Activated CD8-positive, alpha-beta memory T cell treated with anti-CD3 and anti-CD28 coated beads, Interleukin-2, amount 10 ng/mL, durations not matched to agents 7 days and 5 days (primary cell): ENCODE measurements around the gene COASY. TPM values are rescaled to one million over a fixed set of nuclear protein-coding genes. Genes with fewer than 3 reads are reported as not detected.

Source experiments
- ATAC-seq: fragments of 150-1000 bp; cut with Tn5 transposase; one replicate; pipeline ENCODE4 v1.10.0; 2021; ENCODE audit warnings: moderate library complexity
- CTCF ChIA-PET: fragments of 350-600 bp; sonication (Branson Sonifier 250); formaldehyde crosslinking; loops from one replicate; lab custom pipeline; 2021; ENCODE audit warnings: antibody characterized with exemption; lab: Charles Lee
- DNase-seq: peaks from one replicate; pipeline ENCODE4 v3.0.0-alpha.2; 2020
- H3K27ac Mint-ChIP-seq: one replicate; pipeline ENCODE4 v1.8.0; 2021; ENCODE audit warnings: mild to moderate bottlenecking, mixed read lengths
- H3K27me3 Mint-ChIP-seq: one replicate; pipeline ENCODE4 v1.8.0; 2021; ENCODE audit warnings: mixed read lengths
- H3K36me3 Mint-ChIP-seq: one replicate; pipeline ENCODE4 v1.8.0; 2021; ENCODE audit warnings: mild to moderate bottlenecking, mixed read lengths
- H3K4me1 Mint-ChIP-seq: one replicate; pipeline ENCODE4 v1.8.0; 2021; ENCODE audit warnings: mixed read lengths
- H3K4me3 Mint-ChIP-seq: one replicate; pipeline ENCODE4 v1.8.0; 2021; ENCODE audit warnings: mild to moderate bottlenecking, moderate library complexity, mixed read lengths
- H3K9me3 Mint-ChIP-seq: one replicate; pipeline ENCODE4 v1.8.0; 2022; ENCODE audit warnings: low read depth, mixed read lengths
- total RNA-seq, 2 experiments: library from RNA; stranded (reverse); gene quantifications; one replicate each; pipeline ENCODE4 v1.2.3, GENCODE V29; 2021

Gene COASY
- 100 to 1,000 TPM in 1 of 2 experiments, 10 to 100 TPM in 1; 95.9 to 108 TPM for total RNA-seq

- CTCF ChIA-PET, result interaction anchor here (1.3 to 6.7 kb wide), 2 partner anchors 15 to 32 kb away, joined by 4 to 62 read pairs; partner anchors contain the start of gene PSMC3IP
- peak; percentile 80 for ATAC-seq
Observed at GRCh38 chr17:42561897-42562387, at the start of gene COASY. TSS of gene COASY (plus strand) at chr17:42562148. CDS start at chr17:42562623, 475 bp downstream.

GRCh38 chr17:42512246-42512645, 49.7 kb upstream of the COASY start:
- DNase-seq (no peak), ATAC-seq (no peak)
- H3K4me1 Mint-ChIP-seq, result no peaks in the 10 kb centered on the region
- no peaks in the 10 kb centered on the region for H3K9me3 Mint-ChIP-seq
- H3K27me3 Mint-ChIP-seq, result peaks cover 24% of the 10 kb centered on the region
- H3K4me3 Mint-ChIP-seq, result no peak overlapping the region
- no peaks in the 10 kb centered on the region for H3K36me3 Mint-ChIP-seq
- H3K27ac Mint-ChIP-seq, result no peak overlapping the region
- CTCF ChIA-PET, result interaction anchor here (0.5 to 2.5 kb wide), 4 partner anchors 8 to 106 kb away, joined by 3 to 11 read pairs (median 4); no protein-coding TSS in a partner anchor

More at GRCh38 chr17:42561897-42562387, at the start of gene COASY:
- Mint-ChIP-seq H3K27me3 (no peaks in the 10 kb centered on the region), H3K9me3 (no peaks in the 10 kb centered on the region), H3K4me1 (peaks cover 52% of the 10 kb centered on the region), H3K4me3 (peak within 1 kb of the TSS; percentile 88), H3K36me3 (peaks cover 16% of the 10 kb centered on the region), H3K27ac (peak within 1 kb of the TSS; percentile 99)
- peak; percentile 97 for DNase-seq

DNA sequence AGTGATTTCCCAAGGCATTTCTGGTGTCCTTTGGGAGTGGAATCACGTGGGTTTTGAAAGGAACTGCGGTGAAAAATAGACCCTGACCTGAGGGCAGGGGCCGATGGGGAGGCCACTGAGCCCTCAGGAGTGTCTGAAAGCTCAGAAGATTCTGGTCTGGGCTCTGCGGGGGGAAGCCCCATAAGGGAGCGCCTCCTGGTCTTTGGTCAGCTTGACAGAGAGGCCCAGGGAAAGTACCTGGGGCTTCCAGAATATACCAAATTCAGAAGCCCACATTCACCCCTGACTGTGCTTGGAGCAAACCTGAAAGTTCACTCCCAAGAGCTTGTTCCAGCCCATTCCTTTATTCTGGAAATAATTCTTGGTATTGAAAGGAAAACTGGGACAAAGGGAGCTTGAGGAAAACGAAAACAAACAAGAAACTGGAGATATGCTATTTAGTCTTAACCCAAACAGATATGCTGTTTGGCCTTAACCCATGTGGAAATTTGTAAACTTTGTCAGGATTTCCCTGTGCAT, 49.2 kb upstream of the COASY start:
- no peaks in the 10 kb centered on the region for H3K36me3 Mint-ChIP-seq
- no peak overlapping the region for H3K4me3 Mint-ChIP-seq
- peaks cover 24% of the 10 kb centered on the region for H3K27me3 Mint-ChIP-seq
- CTCF ChIA-PET, result interaction anchor here (1.0 to 1.3 kb wide), 2 partner anchors 22 to 107 kb away, joined by 3 read pairs; no protein-coding TSS in a partner anchor
- no peak overlapping the region for H3K27ac Mint-ChIP-seq
- DNase-seq (no peak), ATAC-seq (no peak)
- H3K9me3 Mint-ChIP-seq, result no peaks in the 10 kb centered on the region
- H3K4me1 Mint-ChIP-seq, result no peaks in the 10 kb centered on the region

- CTCF ChIA-PET, result interaction anchor here (0.5 to 2.7 kb wide), 4 partner anchors 14 to 85 kb away, joined by 3 to 13 read pairs (median 6); no protein-coding TSS in a partner anchor
- ATAC-seq, result no peak
Observed at GRCh38 chr17:42513686-42514085, 48.3 kb upstream of the COASY start.

GRCh38 chr17:42514279-42514678, 47.7 kb upstream of the COASY start:
- ATAC-seq, result no peak
- no peak for DNase-seq
- H3K4me1 Mint-ChIP-seq, result no peaks in the 10 kb centered on the region
- no peak overlapping the region for H3K4me3 Mint-ChIP-seq
- H3K9me3 Mint-ChIP-seq, result no peaks in the 10 kb centered on the region
- H3K27ac Mint-ChIP-seq, result no peak overlapping the region
- H3K27me3 Mint-ChIP-seq, result peaks cover 22% of the 10 kb centered on the region
- CTCF ChIA-PET, result interaction anchor here (0.5 to 2.7 kb wide), 7 partner anchors 8 to 91 kb away, joined by 3 to 13 read pairs (median 4); partner anchors contain the start of gene CAVIN1
- no peaks in the 10 kb centered on the region for H3K36me3 Mint-ChIP-seq

More at GRCh38 chr17:42513686-42514085, 48.3 kb upstream of the COASY start:
- no peak for DNase-seq
- Mint-ChIP-seq H3K4me3 (no peak overlapping the region), H3K27me3 (peaks cover 22% of the 10 kb centered on the region), H3K9me3 (no peaks in the 10 kb centered on the region), H3K4me1 (no peaks in the 10 kb centered on the region), H3K36me3 (no peaks in the 10 kb centered on the region), H3K27ac (no peak overlapping the region)

DNA sequence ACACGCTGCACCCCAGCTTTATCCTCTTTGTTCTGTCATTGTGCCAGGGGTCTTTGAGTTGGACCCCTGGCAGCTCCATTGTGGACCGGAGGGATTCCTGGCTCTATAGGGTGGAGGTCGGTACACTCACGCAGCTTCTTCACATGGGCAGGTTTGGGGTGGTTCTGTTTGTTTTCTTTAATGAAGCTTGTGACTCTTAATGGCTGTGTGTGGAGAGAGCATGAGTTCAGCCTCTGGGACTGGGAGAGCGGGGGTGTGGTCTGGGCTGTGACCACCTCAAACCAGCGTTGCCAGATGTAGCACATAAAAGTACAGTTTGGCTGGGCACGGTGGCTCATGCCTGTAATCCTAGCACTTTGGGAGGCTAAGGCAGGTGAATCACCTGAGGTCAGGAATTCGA, 47.1 kb upstream of the COASY start:
- ATAC-seq, result no peak
- peaks cover 23% of the 10 kb centered on the region for H3K27me3 Mint-ChIP-seq
- H3K4me1 Mint-ChIP-seq, result no peaks in the 10 kb centered on the region
- no peaks in the 10 kb centered on the region for H3K9me3 Mint-ChIP-seq
- CTCF ChIA-PET, result interaction anchor here (0.9 to 2.7 kb wide), 6 partner anchors 9 to 92 kb away, joined by 3 to 13 read pairs (median 4); partner anchors contain the start of gene CAVIN1
- no peak overlapping the region for H3K27ac Mint-ChIP-seq
- no peak overlapping the region for H3K4me3 Mint-ChIP-seq
- no peaks in the 10 kb centered on the region for H3K36me3 Mint-ChIP-seq
- DNase-seq, result no peak

GRCh38 chr17:42517516-42517915, 44.4 kb upstream of the COASY start:
- DNase-seq (peak; percentile 85), ATAC-seq (peak; percentile 91)
- no peaks in the 10 kb centered on the region for H3K4me1 Mint-ChIP-seq
- CTCF ChIA-PET, result interaction anchor here (0.5 to 4.8 kb wide), 35 partner anchors 10 to 329 kb away, joined by 3 to 26 read pairs (median 5); partner anchors contain the start of genes CAVIN1 and NAGLU
- no peaks in the 10 kb centered on the region for H3K36me3 Mint-ChIP-seq
- no peaks in the 10 kb centered on the region for H3K9me3 Mint-ChIP-seq
- no peak overlapping the region for H3K4me3 Mint-ChIP-seq
- no peak overlapping the region for H3K27ac Mint-ChIP-seq
- H3K27me3 Mint-ChIP-seq, result peaks cover 31% of the 10 kb centered on the region

DNA sequence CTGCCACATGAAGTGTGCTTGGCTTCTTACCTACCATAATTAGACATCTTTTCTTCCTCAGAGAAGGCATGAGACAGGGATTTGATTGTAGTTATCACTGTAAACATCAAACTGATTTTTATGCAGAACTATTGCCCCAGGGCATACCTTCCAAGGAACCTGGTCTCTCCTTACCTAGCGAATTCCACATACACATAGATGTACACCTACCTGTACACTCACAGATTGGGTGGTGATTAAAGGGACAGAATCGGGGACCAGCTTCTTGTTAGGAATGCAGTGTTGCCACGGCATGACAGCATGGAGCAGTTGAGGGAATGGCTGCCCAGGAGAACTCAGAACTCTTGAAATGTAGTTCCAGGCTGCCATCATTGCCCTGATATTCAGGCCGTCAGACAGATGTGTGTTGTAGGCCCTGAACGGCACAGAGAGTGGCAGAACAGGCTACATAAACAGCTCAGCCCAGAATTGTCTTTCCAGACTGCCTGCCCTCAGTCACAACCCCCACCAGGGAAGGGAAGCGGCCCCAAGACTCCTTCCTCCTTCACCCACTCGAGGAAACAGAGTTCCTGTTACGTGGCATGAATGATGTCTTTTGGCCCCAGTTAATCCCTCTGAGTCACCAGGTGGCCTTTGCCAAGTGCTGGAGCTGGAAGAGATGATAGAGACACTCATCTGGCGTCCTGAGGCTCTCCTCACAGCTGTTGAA, 43.7 kb upstream of the COASY start:
- Mint-ChIP-seq H3K9me3 (no peaks in the 10 kb centered on the region), H3K4me3 (no peak overlapping the region), H3K27me3 (peaks cover 36% of the 10 kb centered on the region), H3K27ac (no peak overlapping the region), H3K36me3 (no peaks in the 10 kb centered on the region), H3K4me1 (peaks cover 2% of the 10 kb centered on the region)
- DNase-seq (no peak), ATAC-seq (no peak)
- CTCF ChIA-PET, result interaction anchor here (0.5 to 4.8 kb wide), 36 partner anchors 9 to 330 kb away, joined by 3 to 26 read pairs (median 4); partner anchors contain the start of genes CAVIN1 and NAGLU

GRCh38 chr17:42518755-42519545, 43.0 kb upstream of the COASY start:
- no peaks in the 10 kb centered on the region for H3K9me3 Mint-ChIP-seq
- no peaks in the 10 kb centered on the region for H3K36me3 Mint-ChIP-seq

DNA sequence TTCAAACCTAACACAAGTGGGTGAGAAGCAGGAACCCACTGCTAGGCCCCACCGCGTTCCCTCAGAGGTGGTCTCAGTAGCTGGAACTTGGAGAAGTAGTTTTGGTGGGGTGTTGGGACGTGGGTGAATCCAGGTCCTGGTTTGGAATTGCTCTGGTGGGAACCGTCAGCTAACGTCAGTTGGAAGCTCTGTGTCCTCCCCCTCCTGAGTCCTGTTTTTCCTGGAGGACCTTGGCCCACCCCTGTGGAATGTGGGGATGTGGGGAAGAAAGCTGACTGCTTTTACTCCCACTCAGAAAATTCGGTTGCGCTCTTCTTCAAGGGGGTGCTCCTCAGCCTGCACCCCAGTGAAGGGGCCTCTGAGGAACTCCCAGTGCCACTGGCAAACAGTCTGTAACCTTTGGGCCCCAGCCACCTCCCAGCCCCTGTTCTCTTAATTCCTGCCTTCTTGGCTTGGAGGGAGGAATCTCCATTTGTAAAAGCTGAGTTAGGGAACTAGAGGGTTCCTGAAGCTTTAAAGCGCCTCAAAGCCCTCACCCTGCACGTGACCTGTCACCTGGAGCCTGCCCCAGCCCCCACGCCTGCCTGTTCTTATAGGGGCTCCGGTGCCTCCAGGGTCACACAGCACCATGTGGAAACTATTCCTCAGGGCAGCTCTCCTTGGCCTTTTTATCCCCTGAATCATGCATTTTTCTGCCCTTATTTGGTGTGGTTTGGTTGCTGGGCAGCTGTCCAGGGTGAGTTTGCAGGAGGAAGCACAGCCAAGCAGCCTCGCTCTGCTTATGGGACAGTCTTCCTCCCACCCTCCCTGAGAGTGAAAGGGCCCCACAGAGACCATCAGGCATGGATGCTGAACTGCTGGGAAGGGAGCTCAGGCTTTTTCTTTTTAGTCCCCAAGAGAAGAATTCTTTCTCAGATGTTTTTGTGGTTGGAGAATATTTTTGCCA, 42.1 kb upstream of the COASY start:
- H3K4me1 Mint-ChIP-seq, result peaks cover 18% of the 10 kb centered on the region
- CTCF ChIA-PET, result interaction anchor here (0.8 to 4.8 kb wide), 20 partner anchors 7 to 336 kb away, joined by 3 to 26 read pairs (median 5); partner anchors contain the start of genes CAVIN1 and STAT3
- no peaks in the 10 kb centered on the region for H3K9me3 Mint-ChIP-seq
- H3K27me3 Mint-ChIP-seq, result peaks cover 42% of the 10 kb centered on the region
- H3K4me3 Mint-ChIP-seq, result no peak overlapping the region
- no peaks in the 10 kb centered on the region for H3K36me3 Mint-ChIP-seq
- DNase-seq (no peak), ATAC-seq (no peak)
- H3K27ac Mint-ChIP-seq, result no peak overlapping the region

More at GRCh38 chr17:42518755-42519545, 43.0 kb upstream of the COASY start:
- Mint-ChIP-seq H3K4me1 (peaks cover 9% of the 10 kb centered on the region), H3K4me3 (no peak overlapping the region), H3K27ac (no peak overlapping the region), H3K27me3 (peaks cover 35% of the 10 kb centered on the region)
- ATAC-seq (no peak), DNase-seq (no peak)
- CTCF ChIA-PET, result interaction anchor here (0.8 to 4.8 kb wide), 21 partner anchors 8 to 296 kb away, joined by 3 to 26 read pairs (median 6); partner anchors contain the start of gene NAGLU

DNA sequence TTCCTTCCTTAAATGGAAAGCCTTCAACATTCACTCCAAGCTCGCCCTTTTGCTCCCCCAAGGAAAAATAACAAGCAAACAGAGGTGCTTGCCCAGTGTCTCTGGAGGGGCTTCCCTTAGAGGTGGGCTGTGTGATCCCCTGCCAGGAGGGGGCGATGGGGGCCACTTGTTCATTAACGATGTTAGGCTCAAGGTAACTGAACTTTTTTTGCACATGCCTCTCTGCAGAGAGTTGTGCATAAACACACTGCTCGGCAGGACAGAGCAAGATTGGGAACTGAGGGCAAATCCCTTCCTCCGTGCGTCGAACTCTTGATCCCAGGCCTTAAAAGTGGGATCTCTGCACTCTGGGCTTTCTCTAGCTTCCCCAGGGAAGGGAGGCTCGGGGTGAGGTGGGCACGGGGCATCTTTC, 41.4 kb upstream of the COASY start:
- Mint-ChIP-seq H3K4me3 (no peak overlapping the region), H3K36me3 (no peaks in the 10 kb centered on the region), H3K27ac (no peak overlapping the region), H3K27me3 (peaks cover 48% of the 10 kb centered on the region), H3K9me3 (no peaks in the 10 kb centered on the region), H3K4me1 (peaks cover 23% of the 10 kb centered on the region)
- DNase-seq (no peak), ATAC-seq (no peak)
- CTCF ChIA-PET, result interaction anchor here (0.6 to 4.8 kb wide), 19 partner anchors 9 to 336 kb away, joined by 3 to 26 read pairs (median 4); partner anchors contain the start of genes CAVIN1 and STAT3
